Esophagus muscularis mucosa (tissue), 4 donors: ENCODE results near the gene PCDHGA1. TPM values are rescaled to one million over a fixed set of nuclear protein-coding genes. Genes with fewer than 3 reads are reported as not detected.

Experiments used
- DNase-seq: peaks from one replicate; pipeline ENCODE4 v3.0.0-alpha.2; 2017; ENCODE audit errors: extremely low spot score
- H3K27ac ChIP-seq, 4 donors: fragments of 200-600 bp; sonication (generic); replicated peaks in 1 of 4; 1 replicate in 3 of 4; 2 replicates in 1 of 4; pipeline ENCODE4 v1.5.1; 2016 to 2019; ENCODE audit warnings: mild to moderate bottlenecking in 1 of 4
- H3K27me3 ChIP-seq, 4 donors: fragments of 200-600 bp; sonication (generic); one replicate each; pipeline versions ENCODE4 v1.5.1 to v1.6.0; 2016 to 2019
- H3K36me3 ChIP-seq, 4 donors: fragments of 200-600 bp; sonication (generic); one replicate each; pipeline ENCODE4 v1.5.1; 2016 to 2019
- H3K4me1 ChIP-seq, 4 donors: fragments of 200-600 bp; sonication (generic); one replicate each; pipeline ENCODE4 v1.5.1; 2016 to 2019
- H3K4me3 ChIP-seq, 4 donors: fragments of 200-600 bp; sonication (generic); 1 replicate in 2 of 4; 2 replicates in 2 of 4; pipeline ENCODE4 v1.5.1; 2016 to 2019; ENCODE audit warnings: mild to moderate bottlenecking in 4 of 4, moderate library complexity in 1 of 4
- H3K9me3 ChIP-seq, 4 donors: fragments of 200-600 bp; sonication (generic); 1 replicate in 3 of 4; 2 replicates in 1 of 4; pipeline ENCODE4 v1.5.1; 2016 to 2019
- EP300 ChIP-seq: sonication (generic); formaldehyde crosslinking; IDR thresholded peaks from one replicate; pipeline ENCODE4 v1.6.1; 2017; ENCODE audit warnings: antibody characterized with exemption
- POLR2A ChIP-seq: fragments of 450-650 bp; IDR thresholded peaks from one replicate; pipeline ENCODE4 v1.6.1; 2017; ENCODE audit warnings: antibody characterized with exemption, moderate library complexity, mild to moderate bottlenecking, low read depth
- POLR2AphosphoS5 ChIP-seq, 2 donors: sonication (generic); formaldehyde crosslinking; IDR thresholded peaks; one replicate each; pipeline ENCODE4 v1.6.1; 2017; ENCODE audit warnings: antibody characterized with exemption in 2 of 2
- WGBS: methylation state at CpG from one replicate; pipeline ENCODE4 v1.1.5; 2018; 5-methylcytosine and 5-hydroxymethylcytosine counted together
- intact Hi-C: fragments of 100-400 bp; cut with DNase I; formaldehyde crosslinking; loops from one replicate; pipeline ENCODE4 v1.15.1; 2023
- total RNA-seq, 4 donors: library from RNA; depleted of rRNA; stranded (reverse); fragments of >200 nt; gene quantifications; one replicate each; pipeline versions ENCODE4 v1.1.0 to v1.2.1, GENCODE V29; 2016
- TF ChIP-seq, protein P1 (sequence below), 3 experiments: fragments of 200-600 bp in 2 of 3; fragments of 450-650 bp in 1 of 3; sonication (generic) in 2 of 3; IDR thresholded peaks; one replicate each; pipeline ENCODE4 v1.5.1; 2017 to 2019; ENCODE audit warnings: antibody characterized with exemption in 3 of 3, mild to moderate bottlenecking in 2 of 3, moderate library complexity in 1 of 3

Gene PCDHGA1
- total RNA-seq, 4 donors from 2014 or later = 0.45 to 1.2 (median 0.76) TPM

- peak overlapping the region; percentile 84 to 93 (median 89) for H3K27ac ChIP-seq
Measured at GRCh38 chr5:141477044-141477575, 146.8 kb downstream of the PCDHGA1 start.

DNA sequence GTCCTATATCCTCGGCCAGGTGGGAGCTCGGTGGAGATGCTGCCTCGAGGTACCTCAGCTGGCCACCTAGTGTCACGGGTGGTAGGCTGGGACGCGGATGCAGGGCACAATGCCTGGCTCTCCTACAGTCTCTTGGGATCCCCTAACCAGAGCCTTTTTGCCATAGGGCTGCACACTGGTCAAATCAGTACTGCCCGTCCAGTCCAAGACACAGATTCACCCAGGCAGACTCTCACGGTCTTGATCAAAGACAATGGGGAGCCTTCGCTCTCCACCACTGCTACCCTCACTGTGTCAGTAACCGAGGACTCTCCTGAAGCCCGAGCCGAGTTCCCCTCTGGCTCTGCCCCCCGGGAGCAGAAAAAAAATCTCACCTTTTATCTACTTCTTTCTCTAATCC, 147.5 kb downstream of the PCDHGA1 start:
- Histone ChIP-seq H3K9me3 (no peaks in the 10 kb centered on the region), H3K27ac (peak overlapping the region in 2 of 4 donors; percentile 88 to 90), H3K36me3 (peaks cover 0 to 6% (median 0%) of the 10 kb centered on the region in 4 donors), H3K4me1 (peaks cover 39 to 70% (median 66%) of the 10 kb centered on the region in 4 donors), H3K4me3 (peak overlapping the region; percentile 64 to 75 (median 68)), H3K27me3 (no peaks in the 10 kb centered on the region)
- TF ChIP-seq, protein P1, sequence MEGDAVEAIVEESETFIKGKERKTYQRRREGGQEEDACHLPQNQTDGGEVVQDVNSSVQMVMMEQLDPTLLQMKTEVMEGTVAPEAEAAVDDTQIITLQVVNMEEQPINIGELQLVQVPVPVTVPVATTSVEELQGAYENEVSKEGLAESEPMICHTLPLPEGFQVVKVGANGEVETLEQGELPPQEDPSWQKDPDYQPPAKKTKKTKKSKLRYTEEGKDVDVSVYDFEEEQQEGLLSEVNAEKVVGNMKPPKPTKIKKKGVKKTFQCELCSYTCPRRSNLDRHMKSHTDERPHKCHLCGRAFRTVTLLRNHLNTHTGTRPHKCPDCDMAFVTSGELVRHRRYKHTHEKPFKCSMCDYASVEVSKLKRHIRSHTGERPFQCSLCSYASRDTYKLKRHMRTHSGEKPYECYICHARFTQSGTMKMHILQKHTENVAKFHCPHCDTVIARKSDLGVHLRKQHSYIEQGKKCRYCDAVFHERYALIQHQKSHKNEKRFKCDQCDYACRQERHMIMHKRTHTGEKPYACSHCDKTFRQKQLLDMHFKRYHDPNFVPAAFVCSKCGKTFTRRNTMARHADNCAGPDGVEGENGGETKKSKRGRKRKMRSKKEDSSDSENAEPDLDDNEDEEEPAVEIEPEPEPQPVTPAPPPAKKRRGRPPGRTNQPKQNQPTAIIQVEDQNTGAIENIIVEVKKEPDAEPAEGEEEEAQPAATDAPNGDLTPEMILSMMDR (IDR thresholded peaks at IDR 0.05) = no peak
- TF ChIP-seq POLR2AphosphoS5 (IDR thresholded peaks at IDR 0.05) (no peak), EP300 (no peak)
- WGBS = 58% methylated on average over 13 of the region's 13 CpGs
- intact Hi-C loops = loop anchor here (2.0 to 5.0 kb wide), 2 partner anchors 37 to 79 kb away; no protein-coding TSS in a partner anchor
- DNase-seq = no peak

More at GRCh38 chr5:141477044-141477575, 146.8 kb downstream of the PCDHGA1 start:
- Histone ChIP-seq H3K9me3 (no peaks in the 10 kb centered on the region), H3K4me1 (peaks cover 39 to 63% (median 60%) of the 10 kb centered on the region in 4 donors), H3K27me3 (no peaks in the 10 kb centered on the region), H3K36me3 (peaks cover 0 to 6% (median 0%) of the 10 kb centered on the region in 4 donors), H3K4me3 (peak overlapping the region; percentile 64 to 75 (median 68))
- WGBS = 45% methylated on average over 17 of the region's 24 CpGs
- TF ChIP-seq EP300 (no peak), POLR2AphosphoS5 (IDR thresholded peaks at IDR 0.05) (no peak), POLR2A (no peak)
- TF ChIP-seq, protein P1 (IDR thresholded peaks at IDR 0.05) = no peak
- no peak for DNase-seq
- intact Hi-C loops = loop anchor here (2.0 to 5.0 kb wide), 2 partner anchors 38 to 80 kb away; no protein-coding TSS in a partner anchor

DNA sequence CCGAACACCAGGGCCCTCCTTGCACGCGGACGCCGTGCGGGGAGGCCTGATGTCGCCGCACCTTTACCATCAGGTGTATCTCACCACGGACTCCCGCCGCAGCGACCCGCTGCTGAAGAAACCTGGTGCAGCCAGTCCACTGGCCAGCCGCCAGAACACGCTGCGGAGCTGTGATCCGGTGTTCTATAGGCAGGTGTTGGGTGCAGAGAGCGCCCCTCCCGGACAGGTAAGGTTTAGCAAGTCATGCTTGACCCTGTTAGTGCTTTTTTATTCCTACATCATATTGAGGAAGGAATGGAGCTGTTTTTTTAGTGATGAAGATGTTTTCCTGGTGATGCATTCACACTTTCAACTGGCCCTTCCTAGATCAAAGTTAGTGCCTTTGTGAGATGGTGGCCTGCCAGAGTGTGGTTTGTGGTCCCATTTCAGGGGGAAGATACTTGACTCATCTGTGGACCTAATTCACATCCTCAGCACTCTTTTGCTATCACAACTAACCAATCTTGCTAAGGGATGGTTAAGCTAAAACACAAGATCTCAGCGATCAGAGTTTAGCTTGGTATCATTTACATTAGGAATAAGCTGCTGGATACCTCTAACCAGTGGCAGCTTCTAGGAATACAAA, 148.1 kb downstream of the PCDHGA1 start:
- no peak for DNase-seq
- TF ChIP-seq POLR2AphosphoS5 (IDR thresholded peaks at IDR 0.05) (no peak), POLR2A (no peak), EP300 (no peak)
- TF ChIP-seq, protein P1 (IDR thresholded peaks at IDR 0.05) = no peak
- Histone ChIP-seq H3K9me3 (no peaks in the 10 kb centered on the region), H3K4me1 (peaks cover 41 to 76% (median 72%) of the 10 kb centered on the region in 4 donors), H3K27me3 (no peaks in the 10 kb centered on the region), H3K4me3 (peak overlapping the region; percentile 64 to 75 (median 68)), H3K27ac (no peak overlapping the region), H3K36me3 (peaks cover 0 to 6% (median 0%) of the 10 kb centered on the region in 4 donors)
- intact Hi-C loops = loop anchor here (5.0 kb wide), 1 partner anchor 79 kb away; no protein-coding TSS in a partner anchor
- 45% methylated on average over 18 of the region's 20 CpGs for WGBS

GRCh38 chr5:141479776-141480175, 149.5 kb downstream of the PCDHGA1 start:
- Histone ChIP-seq H3K27ac (no peak overlapping the region), H3K36me3 (peaks cover 0 to 6% (median 0%) of the 10 kb centered on the region in 4 donors), H3K4me1 (peaks cover 54 to 90% (median 85%) of the 10 kb centered on the region in 4 donors), H3K9me3 (no peaks in the 10 kb centered on the region), H3K4me3 (peak overlapping the region; percentile 0 to 69 (median 52)), H3K27me3 (no peaks in the 10 kb centered on the region)
- intact Hi-C loops = loop anchor here (5.0 kb wide), 1 partner anchor 78 kb away; no protein-coding TSS in a partner anchor
- DNase-seq = no peak
- TF ChIP-seq POLR2AphosphoS5 (IDR thresholded peaks at IDR 0.05) (no peak), POLR2A (no peak), EP300 (no peak)
- TF ChIP-seq, protein P1 (IDR thresholded peaks at IDR 0.05) = no peak
